GM23338 (cell line): ENCODE results near the gene AK2. TPM values are rescaled to one million over a fixed set of nuclear protein-coding genes. Genes with fewer than 3 reads are reported as not detected.
A peak's percentile ranks its signal among the peaks of the same experiment; 100 is the strongest.

Experiments used
- ATAC-seq: fragments of 200-7000 bp; cut with Tn5 transposase; 3 replicates; pipeline ENCODE4 v1.9.1; 2020
- DNase-seq: peaks from one replicate; pipeline ENCODE4 v3.0.0-alpha.2; 2015; ENCODE audit warnings: low spot score
- H2AFZ ChIP-seq: fragments of 200-600 bp; sonication (generic); 2 replicates; pipeline ENCODE4 v1.8.0; 2016; ENCODE audit warnings: antibody characterized with exemption, mild to moderate bottlenecking, moderate library complexity
- H3F3A ChIP-seq: fragments of 200-600 bp; sonication (generic); replicated peaks from 2 replicates; pipeline ENCODE4 v1.8.0; 2017; ENCODE audit warnings: antibody characterized with exemption, mixed run types, low read depth
- H3K27ac ChIP-seq: fragments of 200-600 bp; sonication (generic); 2 replicates; pipeline ENCODE4 v1.6.1; 2016; ENCODE audit warnings: low read depth
- H3K27me3 ChIP-seq: fragments of 200-600 bp; sonication (generic); 2 replicates; pipeline ENCODE4 v1.8.0; 2016; ENCODE audit warnings: mild to moderate bottlenecking, mixed run types, moderate library complexity; ENCODE audit not compliant: insufficient read depth
- H3K36me3 ChIP-seq: fragments of 200-600 bp; sonication (generic); 2 replicates; pipeline ENCODE4 v1.8.0; 2016; ENCODE audit warnings: mild to moderate bottlenecking; ENCODE audit not compliant: insufficient read depth
- H3K4me1 ChIP-seq: fragments of 200-600 bp; sonication (generic); 2 replicates; pipeline ENCODE4 v1.8.0; 2016; ENCODE audit warnings: mild to moderate bottlenecking, moderate library complexity; ENCODE audit not compliant: insufficient read depth
- H3K4me2 ChIP-seq: fragments of 200-600 bp; sonication (generic); 2 replicates; pipeline ENCODE4 v1.7.1; 2017; ENCODE audit warnings: mixed run types
- H3K4me3 ChIP-seq: fragments of 200-600 bp; sonication (generic); 2 replicates; pipeline ENCODE4 v1.6.1; 2016; ENCODE audit warnings: mixed run types
- H3K79me2 ChIP-seq: fragments of 200-600 bp; sonication (generic); replicated peaks from 2 replicates; pipeline ENCODE4 v1.8.0; 2017; ENCODE audit warnings: mild to moderate bottlenecking; ENCODE audit not compliant: insufficient read depth
- H3K9me2 ChIP-seq: fragments of 200-600 bp; sonication (generic); 2 replicates; pipeline ENCODE4 v1.8.0; 2017; ENCODE audit not compliant: insufficient read depth
- H4K20me1 ChIP-seq: fragments of 200-600 bp; sonication (generic); replicated peaks from 2 replicates; pipeline ENCODE4 v1.8.0; 2017; ENCODE audit warnings: mild to moderate bottlenecking; ENCODE audit not compliant: insufficient read depth
- H3K27ac Mint-ChIP-seq: 2 replicates; pipeline ENCODE4 v1.8.0; 2020; ENCODE audit warnings: inconsistent platforms, mild to moderate bottlenecking, moderate library complexity, mixed read lengths
- H3K27me3 Mint-ChIP-seq: 3 replicates; pipeline ENCODE4 v1.8.0; 2022; ENCODE audit warnings: low read depth, mild to moderate bottlenecking, moderate library complexity, mixed read lengths, inconsistent platforms; ENCODE audit not compliant: insufficient read depth, poor library complexity
- H3K36me3 Mint-ChIP-seq: 3 replicates; pipeline ENCODE4 v1.8.0; 2021; ENCODE audit warnings: low read depth, mild to moderate bottlenecking, inconsistent platforms, moderate library complexity, mixed read lengths
- H3K4me1 Mint-ChIP-seq: 3 replicates; pipeline ENCODE4 v1.8.0; 2020; ENCODE audit warnings: mild to moderate bottlenecking, inconsistent platforms, mixed read lengths
- H3K4me3 Mint-ChIP-seq: 3 replicates; pipeline ENCODE4 v1.8.0; 2021; ENCODE audit warnings: moderate library complexity, mild to moderate bottlenecking, inconsistent platforms, mixed read lengths
- H3K9me3 Mint-ChIP-seq: 3 replicates; pipeline ENCODE4 v1.8.0; 2020; ENCODE audit warnings: moderate library complexity, mild to moderate bottlenecking, inconsistent platforms, mixed read lengths
- EZH2 ChIP-seq: fragments of 200-600 bp; sonication (generic); IDR thresholded peaks from one replicate; pipeline ENCODE4 v1.8.0; 2017; ENCODE audit warnings: antibody characterized with exemption, mild to moderate bottlenecking, low read depth; ENCODE audit not compliant: unreplicated experiment
- JUNB ChIP-seq: IDR thresholded peaks from one replicate; pipeline ENCODE4 v1.6.1; 2016; ENCODE audit warnings: antibody characterized with exemption; ENCODE audit not compliant: unreplicated experiment
- POLR2AphosphoS5 ChIP-seq: IDR thresholded peaks from 2 replicates; pipeline ENCODE4 v1.6.1; 2016; ENCODE audit warnings: antibody characterized with exemption, low read depth
- STAT1 ChIP-seq: IDR thresholded peaks from one replicate; pipeline ENCODE4 v1.6.1; 2016; ENCODE audit warnings: antibody characterized with exemption; ENCODE audit not compliant: unreplicated experiment
- ZNF331 ChIP-seq: fragments of 250-450 bp; sonication (Bioruptor Pico); IDR thresholded peaks from 2 replicates; pipeline ENCODE4 v1.5.0; 2020; ENCODE audit warnings: low read depth, mild to moderate bottlenecking, moderate library complexity
- polyA plus RNA-seq: library from polyadenylated mRNA; unstranded; fragments of >200 nt; fragmentation: Nextera tagmentation; extraction: Ambion mirVana; gene quantifications from 2 replicates; pipeline ENCODE4 v1.2.1, GENCODE V29; 2016
- total RNA-seq: library from RNA; depleted of rRNA; stranded (reverse); fragments of >200 nt; shearing (Covaris generic); gene quantifications from 2 replicates; pipeline ENCODE4 v1.2.3, GENCODE V29; 2014
- TF ChIP-seq, protein P1 (sequence below), 2 experiments: fragments of 200-600 bp in 1 of 2; sonication (generic) in 1 of 2; conservative IDR thresholded peaks; 2 replicates each; pipeline versions ENCODE4 v1.5.1 to v1.6.1; 2016 to 2017; ENCODE audit warnings: antibody characterized with exemption in 2 of 2, low read depth in 2 of 2, mild to moderate bottlenecking in 2 of 2, moderate library complexity in 1 of 2
- TF ChIP-seq, protein P2 (sequence below): fragments of 250-450 bp; sonication (Bioruptor Pico); IDR thresholded peaks from 2 replicates; pipeline ENCODE4 v1.5.0; 2020; ENCODE audit warnings: mild to moderate bottlenecking, moderate library complexity
- TF ChIP-seq, protein P3 (sequence below): IDR thresholded peaks from 2 replicates; pipeline ENCODE4 v1.6.1; 2016; ENCODE audit warnings: antibody characterized with exemption

The AK2 gene
- total and polyA plus RNA-seq, 2 experiments from 2014 or later: 125 to 142 TPM

DNA sequence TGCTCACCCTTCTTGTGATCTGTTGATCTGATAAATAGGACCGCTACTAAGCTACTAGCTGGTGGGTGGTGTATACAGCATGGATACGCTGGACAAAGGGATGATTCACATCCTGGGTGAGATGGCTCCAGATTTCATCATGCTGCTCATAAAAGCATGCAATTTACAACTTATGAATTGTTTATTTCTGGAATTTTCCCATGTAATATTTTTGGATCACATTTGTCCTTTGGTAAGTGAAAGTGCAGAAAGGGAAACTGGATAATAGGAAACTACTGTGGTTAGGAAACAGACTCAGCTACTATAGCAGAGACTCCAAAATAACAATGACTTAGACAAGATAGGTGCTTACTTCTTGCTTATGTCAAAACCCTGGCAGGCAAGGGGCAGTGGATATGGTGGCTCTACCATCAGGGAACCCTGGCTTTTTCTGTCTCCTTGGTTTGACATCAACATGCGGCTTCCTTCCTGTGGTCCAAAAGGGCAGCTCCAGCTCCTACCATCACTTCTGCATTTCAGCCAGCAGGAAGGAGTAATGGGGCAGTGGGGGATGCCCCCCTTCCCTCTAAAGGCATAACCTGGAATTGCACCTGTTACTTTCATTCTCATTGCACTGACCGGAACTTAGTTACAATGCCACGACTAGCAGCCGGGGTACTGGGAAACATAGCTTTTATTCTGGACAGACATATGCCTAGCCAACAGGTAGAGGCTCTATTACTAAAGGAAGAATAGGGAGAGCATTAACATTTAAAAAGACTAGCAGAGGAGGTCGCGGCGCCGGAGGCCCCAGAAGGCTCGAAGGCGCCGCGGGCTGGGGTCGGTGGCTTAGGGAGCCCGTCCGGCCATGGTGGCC, 13.8 kb upstream of the AK2 start:
- no peak overlapping the region for H3K27ac ChIP-seq
- Mint-ChIP-seq H3K27me3 (no peaks in the 10 kb centered on the region), H3K4me3 (no peak overlapping the region), H3K9me3 (peaks cover 19% of the 10 kb centered on the region), H3K4me1 (peaks cover 8% of the 10 kb centered on the region; the same call in 2 of the 3 replicates), H3K36me3 (peaks cover 11% of the 10 kb centered on the region), H3K27ac (no peak overlapping the region)
- no peak for ATAC-seq
- H3F3A ChIP-seq: 0 out of 2 replicates have a peak, but pooled peaks cover 3% of the 10 kb centered on the region
- H2AFZ ChIP-seq: no peak overlapping the region
- H3K4me1 ChIP-seq: peaks cover 3% of the 10 kb centered on the region; the same call in 1 of the 2 replicates
- no peaks in the 10 kb centered on the region for H3K27me3 ChIP-seq
- H3K36me3 ChIP-seq: no peaks in the 10 kb centered on the region
- H3K79me2 ChIP-seq: no peaks in the 10 kb centered on the region
- TF ChIP-seq, protein P1, sequence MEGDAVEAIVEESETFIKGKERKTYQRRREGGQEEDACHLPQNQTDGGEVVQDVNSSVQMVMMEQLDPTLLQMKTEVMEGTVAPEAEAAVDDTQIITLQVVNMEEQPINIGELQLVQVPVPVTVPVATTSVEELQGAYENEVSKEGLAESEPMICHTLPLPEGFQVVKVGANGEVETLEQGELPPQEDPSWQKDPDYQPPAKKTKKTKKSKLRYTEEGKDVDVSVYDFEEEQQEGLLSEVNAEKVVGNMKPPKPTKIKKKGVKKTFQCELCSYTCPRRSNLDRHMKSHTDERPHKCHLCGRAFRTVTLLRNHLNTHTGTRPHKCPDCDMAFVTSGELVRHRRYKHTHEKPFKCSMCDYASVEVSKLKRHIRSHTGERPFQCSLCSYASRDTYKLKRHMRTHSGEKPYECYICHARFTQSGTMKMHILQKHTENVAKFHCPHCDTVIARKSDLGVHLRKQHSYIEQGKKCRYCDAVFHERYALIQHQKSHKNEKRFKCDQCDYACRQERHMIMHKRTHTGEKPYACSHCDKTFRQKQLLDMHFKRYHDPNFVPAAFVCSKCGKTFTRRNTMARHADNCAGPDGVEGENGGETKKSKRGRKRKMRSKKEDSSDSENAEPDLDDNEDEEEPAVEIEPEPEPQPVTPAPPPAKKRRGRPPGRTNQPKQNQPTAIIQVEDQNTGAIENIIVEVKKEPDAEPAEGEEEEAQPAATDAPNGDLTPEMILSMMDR (conservative IDR thresholded peaks at IDR 0.05; ENCODE audit: low read depth in 2 of 2): peak in 1 of 2 experiments; percentile 27; a peak in 2 of 4 replicates
- TF ChIP-seq POLR2AphosphoS5 (no peak), ZNF331 (CRISPR knock-in tag) (no peak), JUNB (no peak)
- DNase-seq: peak; percentile 23
- no peak overlapping the region for H3K4me2 ChIP-seq
- H3K9me2 ChIP-seq: no peaks in the 10 kb centered on the region
- no peak overlapping the region for H3K4me3 ChIP-seq
- no peaks in the 10 kb centered on the region for H4K20me1 ChIP-seq

DNA sequence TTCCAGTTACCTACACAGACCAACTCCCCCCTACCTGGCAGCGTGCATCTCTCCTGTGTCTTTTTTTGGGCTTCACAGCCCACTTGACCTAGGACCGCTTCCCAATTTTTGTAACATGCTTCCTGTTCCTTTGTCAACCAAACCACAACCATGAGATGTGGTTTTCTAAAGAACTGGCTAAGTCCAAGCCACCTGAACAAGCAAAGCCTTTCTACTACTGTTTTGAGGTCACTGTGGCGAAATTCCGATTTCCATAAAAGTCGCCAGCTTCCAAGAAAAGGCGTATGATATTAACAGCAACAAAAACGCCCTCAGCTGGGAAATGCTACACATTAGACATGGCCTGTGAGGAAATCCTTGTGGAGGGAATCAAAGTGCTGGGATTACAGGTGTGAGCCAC, 12.7 kb upstream of the AK2 start:
- Histone ChIP-seq H3K27ac (no peak overlapping the region), H3K27me3 (no peaks in the 10 kb centered on the region), H3K4me2 (no peak overlapping the region), H4K20me1 (no peaks in the 10 kb centered on the region), H2AFZ (no peak overlapping the region), H3K4me3 (no peak overlapping the region), H3K9me2 (no peaks in the 10 kb centered on the region), H3K79me2 (no peaks in the 10 kb centered on the region), H3F3A (0 out of 2 replicates have a peak, but pooled peaks cover 1% of the 10 kb centered on the region), H3K36me3 (no peaks in the 10 kb centered on the region), H3K4me1 (peaks cover 3% of the 10 kb centered on the region; the same call in 1 of the 2 replicates)
- Mint-ChIP-seq H3K36me3 (peaks cover 11% of the 10 kb centered on the region), H3K4me3 (no peak overlapping the region), H3K4me1 (peaks cover 12% of the 10 kb centered on the region; the same call in 2 of the 3 replicates), H3K27me3 (no peaks in the 10 kb centered on the region), H3K9me3 (peaks cover 15% of the 10 kb centered on the region), H3K27ac (no peak overlapping the region)
- ATAC-seq (no peak), DNase-seq (no peak)
- TF ChIP-seq, protein P2, sequence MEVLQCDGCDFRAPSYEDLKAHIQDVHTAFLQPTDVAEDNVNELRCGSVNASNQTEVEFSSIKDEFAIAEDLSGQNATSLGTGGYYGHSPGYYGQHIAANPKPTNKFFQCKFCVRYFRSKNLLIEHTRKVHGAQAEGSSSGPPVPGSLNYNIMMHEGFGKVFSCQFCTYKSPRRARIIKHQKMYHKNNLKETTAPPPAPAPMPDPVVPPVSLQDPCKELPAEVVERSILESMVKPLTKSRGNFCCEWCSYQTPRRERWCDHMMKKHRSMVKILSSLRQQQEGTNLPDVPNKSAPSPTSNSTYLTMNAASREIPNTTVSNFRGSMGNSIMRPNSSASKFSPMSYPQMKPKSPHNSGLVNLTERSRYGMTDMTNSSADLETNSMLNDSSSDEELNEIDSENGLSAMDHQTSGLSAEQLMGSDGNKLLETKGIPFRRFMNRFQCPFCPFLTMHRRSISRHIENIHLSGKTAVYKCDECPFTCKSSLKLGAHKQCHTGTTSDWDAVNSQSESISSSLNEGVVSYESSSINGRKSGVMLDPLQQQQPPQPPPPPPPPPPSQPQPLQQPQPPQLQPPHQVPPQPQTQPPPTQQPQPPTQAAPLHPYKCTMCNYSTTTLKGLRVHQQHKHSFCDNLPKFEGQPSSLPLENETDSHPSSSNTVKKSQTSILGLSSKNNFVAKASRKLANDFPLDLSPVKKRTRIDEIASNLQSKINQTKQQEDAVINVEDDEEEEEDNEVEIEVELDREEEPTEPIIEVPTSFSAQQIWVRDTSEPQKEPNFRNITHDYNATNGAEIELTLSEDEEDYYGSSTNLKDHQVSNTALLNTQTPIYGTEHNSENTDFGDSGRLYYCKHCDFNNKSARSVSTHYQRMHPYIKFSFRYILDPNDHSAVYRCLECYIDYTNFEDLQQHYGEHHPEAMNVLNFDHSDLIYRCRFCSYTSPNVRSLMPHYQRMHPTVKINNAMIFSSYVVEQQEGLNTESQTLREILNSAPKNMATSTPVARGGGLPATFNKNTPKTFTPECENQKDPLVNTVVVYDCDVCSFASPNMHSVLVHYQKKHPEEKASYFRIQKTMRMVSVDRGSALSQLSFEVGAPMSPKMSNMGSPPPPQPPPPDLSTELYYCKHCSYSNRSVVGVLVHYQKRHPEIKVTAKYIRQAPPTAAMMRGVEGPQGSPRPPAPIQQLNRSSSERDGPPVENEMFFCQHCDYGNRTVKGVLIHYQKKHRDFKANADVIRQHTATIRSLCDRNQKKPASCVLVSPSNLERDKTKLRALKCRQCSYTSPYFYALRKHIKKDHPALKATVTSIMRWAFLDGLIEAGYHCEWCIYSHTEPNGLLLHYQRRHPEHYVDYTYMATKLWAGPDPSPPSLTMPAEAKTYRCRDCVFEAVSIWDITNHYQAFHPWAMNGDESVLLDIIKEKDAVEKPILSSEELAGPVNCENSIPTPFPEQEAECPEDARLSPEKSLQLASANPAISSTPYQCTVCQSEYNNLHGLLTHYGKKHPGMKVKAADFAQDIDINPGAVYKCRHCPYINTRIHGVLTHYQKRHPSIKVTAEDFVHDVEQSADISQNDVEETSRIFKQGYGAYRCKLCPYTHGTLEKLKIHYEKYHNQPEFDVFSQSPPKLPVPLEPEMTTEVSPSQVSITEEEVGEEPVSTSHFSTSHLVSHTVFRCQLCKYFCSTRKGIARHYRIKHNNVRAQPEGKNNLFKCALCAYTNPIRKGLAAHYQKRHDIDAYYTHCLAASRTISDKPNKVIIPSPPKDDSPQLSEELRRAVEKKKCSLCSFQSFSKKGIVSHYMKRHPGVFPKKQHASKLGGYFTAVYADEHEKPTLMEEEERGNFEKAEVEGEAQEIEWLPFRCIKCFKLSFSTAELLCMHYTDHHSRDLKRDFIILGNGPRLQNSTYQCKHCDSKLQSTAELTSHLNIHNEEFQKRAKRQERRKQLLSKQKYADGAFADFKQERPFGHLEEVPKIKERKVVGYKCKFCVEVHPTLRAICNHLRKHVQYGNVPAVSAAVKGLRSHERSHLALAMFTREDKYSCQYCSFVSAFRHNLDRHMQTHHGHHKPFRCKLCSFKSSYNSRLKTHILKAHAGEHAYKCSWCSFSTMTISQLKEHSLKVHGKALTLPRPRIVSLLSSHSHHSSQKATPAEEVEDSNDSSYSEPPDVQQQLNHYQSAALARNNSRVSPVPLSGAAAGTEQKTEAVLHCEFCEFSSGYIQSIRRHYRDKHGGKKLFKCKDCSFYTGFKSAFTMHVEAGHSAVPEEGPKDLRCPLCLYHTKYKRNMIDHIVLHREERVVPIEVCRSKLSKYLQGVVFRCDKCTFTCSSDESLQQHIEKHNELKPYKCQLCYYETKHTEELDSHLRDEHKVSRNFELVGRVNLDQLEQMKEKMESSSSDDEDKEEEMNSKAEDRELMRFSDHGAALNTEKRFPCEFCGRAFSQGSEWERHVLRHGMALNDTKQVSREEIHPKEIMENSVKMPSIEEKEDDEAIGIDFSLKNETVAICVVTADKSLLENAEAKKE (CRISPR knock-in tag): no peak
- TF ChIP-seq, protein P1 (conservative IDR thresholded peaks at IDR 0.05; ENCODE audit: low read depth in 2 of 2): no peak
- TF ChIP-seq STAT1 (no peak), EZH2 (no peak), ZNF331 (CRISPR knock-in tag) (no peak), POLR2AphosphoS5 (no peak)
- TF ChIP-seq, protein P3, sequence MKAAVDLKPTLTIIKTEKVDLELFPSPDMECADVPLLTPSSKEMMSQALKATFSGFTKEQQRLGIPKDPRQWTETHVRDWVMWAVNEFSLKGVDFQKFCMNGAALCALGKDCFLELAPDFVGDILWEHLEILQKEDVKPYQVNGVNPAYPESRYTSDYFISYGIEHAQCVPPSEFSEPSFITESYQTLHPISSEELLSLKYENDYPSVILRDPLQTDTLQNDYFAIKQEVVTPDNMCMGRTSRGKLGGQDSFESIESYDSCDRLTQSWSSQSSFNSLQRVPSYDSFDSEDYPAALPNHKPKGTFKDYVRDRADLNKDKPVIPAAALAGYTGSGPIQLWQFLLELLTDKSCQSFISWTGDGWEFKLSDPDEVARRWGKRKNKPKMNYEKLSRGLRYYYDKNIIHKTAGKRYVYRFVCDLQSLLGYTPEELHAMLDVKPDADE: no peak
